Ovary (tissue), 3 donors: Measurements from ENCODE around the gene QRICH2.

Experiments
- EP300 ChIP-seq: sonication (generic); formaldehyde crosslinking; IDR thresholded peaks from one replicate; pipeline ENCODE4 v1.6.1; 2017; ENCODE audit warnings: antibody characterized with exemption
- POLR2A ChIP-seq: fragments of 450-650 bp; IDR thresholded peaks from one replicate; pipeline ENCODE4 v1.6.1; 2017; ENCODE audit warnings: antibody characterized with exemption, mild to moderate bottlenecking, moderate library complexity
- TF ChIP-seq, protein P1 (sequence below), 3 donors: fragments of 450-650 bp in 2 of 3; fragments of 200-600 bp in 1 of 3; IDR thresholded peaks; one replicate each; pipeline versions ENCODE4 v1.5.1 to v1.8.0; 2016 to 2022; ENCODE audit warnings: antibody characterized with exemption in 3 of 3, mild to moderate bottlenecking in 1 of 3
- donor health status: DM: no; HTN: no; CAD: no.

DNA sequence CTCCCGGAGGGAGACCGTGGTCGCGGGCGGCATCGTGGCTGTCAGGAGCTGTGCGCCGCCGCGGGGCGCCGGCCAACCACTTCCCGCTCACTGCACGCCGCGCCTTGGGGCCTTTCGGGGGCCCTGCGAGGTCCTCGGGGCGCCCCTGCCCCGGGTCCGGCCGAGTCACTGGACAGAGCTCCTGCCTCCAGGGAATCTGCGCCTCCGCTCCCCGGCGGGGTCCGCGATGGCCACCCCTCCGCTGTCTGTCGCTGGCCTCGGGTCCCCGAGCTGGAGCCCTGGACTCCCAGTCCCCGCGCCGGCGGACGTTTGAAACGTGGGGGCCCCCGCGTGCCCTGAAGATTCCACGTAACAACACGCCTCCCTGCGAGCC lies at the start of gene QRICH2:
- TF ChIP-seq EP300 (no peak), POLR2A (no peak)
- TF ChIP-seq, protein P1, sequence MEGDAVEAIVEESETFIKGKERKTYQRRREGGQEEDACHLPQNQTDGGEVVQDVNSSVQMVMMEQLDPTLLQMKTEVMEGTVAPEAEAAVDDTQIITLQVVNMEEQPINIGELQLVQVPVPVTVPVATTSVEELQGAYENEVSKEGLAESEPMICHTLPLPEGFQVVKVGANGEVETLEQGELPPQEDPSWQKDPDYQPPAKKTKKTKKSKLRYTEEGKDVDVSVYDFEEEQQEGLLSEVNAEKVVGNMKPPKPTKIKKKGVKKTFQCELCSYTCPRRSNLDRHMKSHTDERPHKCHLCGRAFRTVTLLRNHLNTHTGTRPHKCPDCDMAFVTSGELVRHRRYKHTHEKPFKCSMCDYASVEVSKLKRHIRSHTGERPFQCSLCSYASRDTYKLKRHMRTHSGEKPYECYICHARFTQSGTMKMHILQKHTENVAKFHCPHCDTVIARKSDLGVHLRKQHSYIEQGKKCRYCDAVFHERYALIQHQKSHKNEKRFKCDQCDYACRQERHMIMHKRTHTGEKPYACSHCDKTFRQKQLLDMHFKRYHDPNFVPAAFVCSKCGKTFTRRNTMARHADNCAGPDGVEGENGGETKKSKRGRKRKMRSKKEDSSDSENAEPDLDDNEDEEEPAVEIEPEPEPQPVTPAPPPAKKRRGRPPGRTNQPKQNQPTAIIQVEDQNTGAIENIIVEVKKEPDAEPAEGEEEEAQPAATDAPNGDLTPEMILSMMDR (IDR thresholded peaks at IDR 0.05) = no peak
